Fibroblast of lung (primary cell): ENCODE data around the gene TOPBP1.

Experiments
- CTCF ChIP-seq, 2 donors: IDR thresholded peaks in 1 of 2; conservative IDR thresholded peaks in 1 of 2; 1 replicate in 1 of 2; 2 replicates in 1 of 2; pipeline ENCODE4 v1.5.1; 2011 to 2012; ENCODE audit warnings: low read length in 2 of 2, control low read depth in 1 of 2, inconsistent platforms in 1 of 2, low read depth in 1 of 2, mild to moderate bottlenecking in 1 of 2
- EZH2 ChIP-seq: IDR thresholded peaks from 2 replicates; pipeline ENCODE4 v1.5.1; 2012; ENCODE audit warnings: low read length, control low read depth, mild to moderate bottlenecking; ENCODE audit errors: missing control alignments

- TF ChIP-seq CTCF (conservative IDR thresholded peaks at IDR 0.05 in 1 of 2, IDR thresholded peaks at IDR 0.05 in 1 of 2; ENCODE audit: low read depth in 1 of 2, low read length in 2 of 2) (no peak), EZH2 (no peak)
These were observed 40.0 kb upstream of the TOPBP1 start for GRCh38 chr3:133701435-133702358.
